Effector memory CD8-positive, alpha-beta T cell (primary cell): Measurements from ENCODE around the gene CDHR3.

Experiments
- ATAC-seq: fragments of 150-1000 bp; cut with Tn5 transposase; replicated peaks from 2 replicates; pipeline ENCODE4 v1.10.0; 2021; ENCODE audit warnings: mild to moderate bottlenecking, moderate library complexity
- DNase-seq, 3 experiments: peaks; one replicate each; pipeline ENCODE4 v3.0.0; 2021
- H3K27ac Mint-ChIP-seq, 2 donors: one replicate each; pipeline ENCODE4 v1.8.0; 2022; ENCODE audit warnings: mild to moderate bottlenecking in 2 of 2, mixed read lengths in 2 of 2, moderate library complexity in 2 of 2
- H3K27me3 Mint-ChIP-seq, 2 donors: one replicate each; pipeline ENCODE4 v1.8.0; 2022; ENCODE audit warnings: mixed read lengths in 2 of 2
- H3K36me3 Mint-ChIP-seq: one replicate; pipeline ENCODE4 v1.8.0; 2022; ENCODE audit warnings: mild to moderate bottlenecking, moderate library complexity, mixed read lengths; ENCODE audit not compliant: insufficient read depth
- H3K4me1 Mint-ChIP-seq, 2 donors: one replicate each; pipeline ENCODE4 v1.8.0; 2022; ENCODE audit warnings: low read depth in 2 of 2, mixed read lengths in 2 of 2
- H3K4me3 Mint-ChIP-seq, 2 donors: one replicate each; pipeline ENCODE4 v1.8.0; 2022; ENCODE audit warnings: mild to moderate bottlenecking in 2 of 2, mixed read lengths in 2 of 2, moderate library complexity in 2 of 2
- H3K9me3 Mint-ChIP-seq, 2 donors: one replicate each; pipeline ENCODE4 v1.8.0; 2022; ENCODE audit warnings: mixed read lengths in 2 of 2

The CDHR3 gene

GRCh38 chr7:106065575-106066500 lies 102.8 kb downstream of the CDHR3 start:
- Mint-ChIP-seq H3K27ac (no peak overlapping the region), H3K4me3 (no peak overlapping the region), H3K36me3 (peaks cover 2% of the 10 kb centered on the region), H3K4me1 (peaks cover 13 to 16% of the 10 kb centered on the region in 2 donors), H3K27me3 (no peaks in the 10 kb centered on the region), H3K9me3 (no peaks in the 10 kb centered on the region)
- ATAC-seq (no peak), DNase-seq (no peak)

GRCh38 chr7:106067678-106068077 lies 104.6 kb downstream of the CDHR3 start:
- H3K36me3 Mint-ChIP-seq, result peaks cover 2% of the 10 kb centered on the region
- H3K9me3 Mint-ChIP-seq, result no peaks in the 10 kb centered on the region
- H3K4me3 Mint-ChIP-seq, result no peak overlapping the region
- H3K27me3 Mint-ChIP-seq, result no peaks in the 10 kb centered on the region
- DNase-seq (no peak), ATAC-seq (no peak)
- H3K27ac Mint-ChIP-seq, result no peak overlapping the region
- peaks cover 24 to 29% of the 10 kb centered on the region in 2 donors for H3K4me1 Mint-ChIP-seq

GRCh38 chr7:106068538-106068961 lies 105.5 kb downstream of the CDHR3 start:
- no peaks in the 10 kb centered on the region for H3K9me3 Mint-ChIP-seq
- H3K4me1 Mint-ChIP-seq, result peaks cover 22 to 33% of the 10 kb centered on the region in 2 donors
- no peak overlapping the region for H3K4me3 Mint-ChIP-seq
- DNase-seq, result no peak
- no peak overlapping the region for H3K27ac Mint-ChIP-seq
- ATAC-seq, result no peak
- H3K27me3 Mint-ChIP-seq, result no peaks in the 10 kb centered on the region
- H3K36me3 Mint-ChIP-seq, result peaks cover 2% of the 10 kb centered on the region

- no peak overlapping the region for H3K4me3 Mint-ChIP-seq
- DNase-seq, result no peak
- ATAC-seq, result no peak
- no peaks in the 10 kb centered on the region for H3K27me3 Mint-ChIP-seq
- no peaks in the 10 kb centered on the region for H3K9me3 Mint-ChIP-seq
- no peak overlapping the region for H3K27ac Mint-ChIP-seq
- peaks cover 2% of the 10 kb centered on the region for H3K36me3 Mint-ChIP-seq
- peaks cover 22 to 36% of the 10 kb centered on the region in 2 donors for H3K4me1 Mint-ChIP-seq
Measured at GRCh38 chr7:106068986-106069385, 105.9 kb downstream of the CDHR3 start.

- Mint-ChIP-seq H3K36me3 (peaks cover 2% of the 10 kb centered on the region), H3K4me3 (no peak overlapping the region), H3K4me1 (peaks cover 21 to 36% of the 10 kb centered on the region in 2 donors), H3K27me3 (no peaks in the 10 kb centered on the region), H3K9me3 (no peaks in the 10 kb centered on the region), H3K27ac (no peak overlapping the region)
- no peak for DNase-seq
- no peak for ATAC-seq
Measured at GRCh38 chr7:106069471-106070200, 106.6 kb downstream of the CDHR3 start.

GRCh38 chr7:106070201-106070551 lies 107.1 kb downstream of the CDHR3 start:
- H3K9me3 Mint-ChIP-seq, result no peaks in the 10 kb centered on the region
- DNase-seq, result no peak
- H3K27me3 Mint-ChIP-seq, result no peaks in the 10 kb centered on the region
- no peak overlapping the region for H3K27ac Mint-ChIP-seq
- peaks cover 21 to 36% of the 10 kb centered on the region in 2 donors for H3K4me1 Mint-ChIP-seq
- no peak overlapping the region for H3K4me3 Mint-ChIP-seq
- peaks cover 2% of the 10 kb centered on the region for H3K36me3 Mint-ChIP-seq
- no peak for ATAC-seq

- DNase-seq (no peak), ATAC-seq (no peak)
- peaks cover 2% of the 10 kb centered on the region for H3K36me3 Mint-ChIP-seq
- no peaks in the 10 kb centered on the region for H3K9me3 Mint-ChIP-seq
- H3K4me1 Mint-ChIP-seq, result peaks cover 21 to 36% of the 10 kb centered on the region in 2 donors
- H3K27me3 Mint-ChIP-seq, result no peaks in the 10 kb centered on the region
- peak overlapping the region; percentile 89 to 93 for H3K27ac Mint-ChIP-seq
- peak overlapping the region; percentile 79 to 81 for H3K4me3 Mint-ChIP-seq
Measured at GRCh38 chr7:106070567-106071254, 107.6 kb downstream of the CDHR3 start.

- Mint-ChIP-seq H3K36me3 (peaks cover 2% of the 10 kb centered on the region), H3K4me1 (peaks cover 21 to 36% of the 10 kb centered on the region in 2 donors), H3K27ac (peak overlapping the region; percentile 89 to 93), H3K27me3 (no peaks in the 10 kb centered on the region), H3K9me3 (no peaks in the 10 kb centered on the region), H3K4me3 (peak overlapping the region; percentile 79 to 81)
- ATAC-seq, result peak; percentile 96
- DNase-seq, result peak; percentile 29 to 44 (median 41)
Measured at GRCh38 chr7:106071356-106071998, 108.4 kb downstream of the CDHR3 start.

- H3K27me3 Mint-ChIP-seq, result no peaks in the 10 kb centered on the region
- H3K9me3 Mint-ChIP-seq, result no peaks in the 10 kb centered on the region
Measured at GRCh38 chr7:106071999-106072714, 109.1 kb downstream of the CDHR3 start.

GRCh38 chr7:106072715-106073091 lies 109.6 kb downstream of the CDHR3 start:
- H3K4me3 Mint-ChIP-seq, result no peak overlapping the region
- no peaks in the 10 kb centered on the region for H3K9me3 Mint-ChIP-seq
- DNase-seq (no peak), ATAC-seq (no peak)
- H3K4me1 Mint-ChIP-seq, result peaks cover 21 to 36% of the 10 kb centered on the region in 2 donors
- peaks cover 2% of the 10 kb centered on the region for H3K36me3 Mint-ChIP-seq
- peak overlapping the region in 1 of 2 donors; percentile 89 for H3K27ac Mint-ChIP-seq
- no peaks in the 10 kb centered on the region for H3K27me3 Mint-ChIP-seq

More at GRCh38 chr7:106071999-106072714, 109.1 kb downstream of the CDHR3 start:
- peak overlapping the region; percentile 89 to 93 for H3K27ac Mint-ChIP-seq
- ATAC-seq (peak; percentile 1), DNase-seq (no peak)
- H3K4me1 Mint-ChIP-seq, result peaks cover 21 to 36% of the 10 kb centered on the region in 2 donors
- peak overlapping the region; percentile 79 to 81 for H3K4me3 Mint-ChIP-seq
- H3K36me3 Mint-ChIP-seq, result peaks cover 2% of the 10 kb centered on the region

GRCh38 chr7:106073701-106074100 lies 110.6 kb downstream of the CDHR3 start:
- Mint-ChIP-seq H3K36me3 (peaks cover 2% of the 10 kb centered on the region), H3K27ac (no peak overlapping the region), H3K27me3 (no peaks in the 10 kb centered on the region), H3K4me3 (no peak overlapping the region), H3K9me3 (no peaks in the 10 kb centered on the region), H3K4me1 (peaks cover 21 to 36% of the 10 kb centered on the region in 2 donors)
- ATAC-seq, result no peak
- no peak for DNase-seq

GRCh38 chr7:106074257-106074656 lies 111.2 kb downstream of the CDHR3 start:
- DNase-seq (no peak), ATAC-seq (no peak)
- H3K27ac Mint-ChIP-seq, result no peak overlapping the region
- no peaks in the 10 kb centered on the region for H3K27me3 Mint-ChIP-seq
- no peaks in the 10 kb centered on the region for H3K9me3 Mint-ChIP-seq
- peaks cover 21 to 34% of the 10 kb centered on the region in 2 donors for H3K4me1 Mint-ChIP-seq
- H3K36me3 Mint-ChIP-seq, result peaks cover 1% of the 10 kb centered on the region
- H3K4me3 Mint-ChIP-seq, result no peak overlapping the region
